GM06990 (cell line): Measurements from ENCODE around the gene AP2A2.

Experiments
- DNase-seq: peaks from one replicate; pipeline ENCODE4 v3.0.0-alpha.2; 2011; ENCODE audit not compliant: insufficient read length; ENCODE audit errors: extremely low read depth
- H3K27me3 ChIP-seq: replicated peaks from 2 replicates; pipeline ENCODE4 v1.6.0; 2011; ENCODE audit warnings: low read length; ENCODE audit not compliant: control insufficient read depth, insufficient read depth
- H3K36me3 ChIP-seq: 2 replicates; pipeline ENCODE4 v1.5.1; 2011; ENCODE audit warnings: low read length; ENCODE audit not compliant: control insufficient read depth, insufficient read depth
- H3K4me3 ChIP-seq: replicated peaks from 2 replicates; pipeline ENCODE4 v1.5.1; 2011; ENCODE audit warnings: low read depth, mild to moderate bottlenecking, control low read depth, low read length
- TF ChIP-seq, protein P1 (sequence below): IDR thresholded peaks from 2 replicates; pipeline ENCODE4 v1.5.1; 2011; ENCODE audit warnings: low read length, control low read depth, mild to moderate bottlenecking, inconsistent platforms; ENCODE audit not compliant: insufficient read depth, poor library complexity, severe bottlenecking

The AP2A2 gene

DNA sequence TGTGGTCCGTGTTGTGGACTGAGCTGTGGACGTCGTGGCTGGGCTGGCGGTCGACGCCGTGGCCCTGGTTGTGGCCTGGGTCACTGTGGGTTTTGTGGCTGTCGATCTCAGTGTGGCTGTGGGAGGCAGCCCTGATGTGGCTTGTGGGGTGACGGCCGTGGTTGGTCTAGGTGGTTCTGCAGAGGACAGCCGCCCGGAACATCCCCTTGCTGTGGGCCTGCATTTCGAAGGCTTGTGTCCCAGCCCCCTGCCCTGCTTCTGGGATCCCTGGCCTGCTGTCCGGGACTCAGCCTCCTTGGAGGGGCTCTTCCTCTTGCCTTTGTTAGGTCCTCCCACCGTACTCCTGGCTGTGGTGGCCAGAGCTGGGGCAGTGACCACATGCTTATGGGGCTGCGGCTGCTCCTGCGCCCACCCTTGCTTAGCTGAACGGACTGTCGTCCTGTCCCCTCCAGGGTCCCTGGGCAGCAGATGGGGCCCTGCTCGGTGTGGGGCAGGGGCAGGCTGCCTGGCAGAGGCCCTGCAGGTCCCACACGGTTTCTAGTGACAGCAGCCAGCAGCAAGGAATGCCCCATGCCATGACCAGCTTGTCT, 93.7 kb downstream of the AP2A2 start:
- TF ChIP-seq, protein P1, sequence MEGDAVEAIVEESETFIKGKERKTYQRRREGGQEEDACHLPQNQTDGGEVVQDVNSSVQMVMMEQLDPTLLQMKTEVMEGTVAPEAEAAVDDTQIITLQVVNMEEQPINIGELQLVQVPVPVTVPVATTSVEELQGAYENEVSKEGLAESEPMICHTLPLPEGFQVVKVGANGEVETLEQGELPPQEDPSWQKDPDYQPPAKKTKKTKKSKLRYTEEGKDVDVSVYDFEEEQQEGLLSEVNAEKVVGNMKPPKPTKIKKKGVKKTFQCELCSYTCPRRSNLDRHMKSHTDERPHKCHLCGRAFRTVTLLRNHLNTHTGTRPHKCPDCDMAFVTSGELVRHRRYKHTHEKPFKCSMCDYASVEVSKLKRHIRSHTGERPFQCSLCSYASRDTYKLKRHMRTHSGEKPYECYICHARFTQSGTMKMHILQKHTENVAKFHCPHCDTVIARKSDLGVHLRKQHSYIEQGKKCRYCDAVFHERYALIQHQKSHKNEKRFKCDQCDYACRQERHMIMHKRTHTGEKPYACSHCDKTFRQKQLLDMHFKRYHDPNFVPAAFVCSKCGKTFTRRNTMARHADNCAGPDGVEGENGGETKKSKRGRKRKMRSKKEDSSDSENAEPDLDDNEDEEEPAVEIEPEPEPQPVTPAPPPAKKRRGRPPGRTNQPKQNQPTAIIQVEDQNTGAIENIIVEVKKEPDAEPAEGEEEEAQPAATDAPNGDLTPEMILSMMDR = no peak
- H3K4me3 ChIP-seq = no peak overlapping the region
- no peaks in the 10 kb centered on the region for H3K27me3 ChIP-seq
- no peak for DNase-seq
- no peaks in the 10 kb centered on the region for H3K36me3 ChIP-seq

DNA sequence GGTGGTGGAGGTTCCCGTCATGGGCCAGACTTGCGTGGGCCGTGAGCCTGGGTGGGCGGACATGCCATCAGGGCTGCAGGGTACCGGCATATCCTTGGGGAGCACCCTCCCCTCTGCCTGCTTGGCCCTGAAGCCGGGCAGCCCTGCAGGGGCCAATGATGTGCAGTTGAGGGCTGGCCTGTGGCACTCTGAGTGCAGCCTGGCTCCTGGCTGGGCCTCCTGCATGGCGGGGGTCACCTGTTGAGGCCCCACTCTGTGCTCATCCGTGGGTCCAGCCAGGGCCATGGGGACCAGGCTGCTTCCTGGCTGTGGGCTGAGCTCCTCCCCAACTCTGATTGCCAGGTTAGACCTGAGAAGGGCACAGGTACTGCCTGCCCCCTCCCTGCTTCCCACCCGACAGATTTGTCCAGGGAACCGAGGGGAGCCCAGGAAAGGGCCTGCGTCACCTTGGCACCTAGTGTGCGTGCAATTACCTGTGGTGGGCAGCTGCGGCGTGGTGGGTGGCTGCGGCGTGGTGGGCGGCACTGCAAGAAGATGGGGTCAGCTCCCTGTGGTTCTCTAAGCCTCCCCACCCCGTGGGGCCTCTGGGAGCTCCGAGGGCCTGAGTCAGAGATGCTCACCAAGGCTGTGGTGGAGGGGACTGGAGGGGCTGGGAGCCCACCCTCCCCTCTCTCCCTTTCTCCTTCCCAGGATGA, 94.7 kb downstream of the AP2A2 start:
- DNase-seq = no peak
- no peaks in the 10 kb centered on the region for H3K27me3 ChIP-seq
- H3K4me3 ChIP-seq = no peak overlapping the region
- H3K36me3 ChIP-seq = no peaks in the 10 kb centered on the region
- TF ChIP-seq, protein P1 = no peak

DNA sequence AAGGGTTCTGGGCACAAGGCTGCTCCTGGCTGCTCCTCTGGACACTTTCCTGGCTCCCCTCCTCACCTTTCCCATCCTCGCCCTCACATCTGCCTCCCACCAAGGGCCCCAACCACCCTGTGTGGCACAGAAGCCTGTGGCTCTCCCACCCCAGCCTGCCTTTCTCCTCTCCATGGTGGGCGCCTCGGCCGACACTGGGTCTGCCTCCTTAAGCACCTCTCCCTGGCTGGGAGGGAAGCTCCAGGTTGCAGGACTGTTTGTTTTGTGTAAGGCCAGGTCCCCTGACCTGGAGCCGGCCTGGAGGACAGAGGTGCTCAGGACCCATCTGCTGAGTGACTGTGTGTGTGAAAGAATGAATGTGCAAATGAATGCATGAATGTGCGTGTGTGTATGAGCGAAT, 96.7 kb downstream of the AP2A2 start:
- TF ChIP-seq, protein P1 = no peak
- H3K4me3 ChIP-seq = no peak overlapping the region
- no peaks in the 10 kb centered on the region for H3K36me3 ChIP-seq
- no peak for DNase-seq
- no peaks in the 10 kb centered on the region for H3K27me3 ChIP-seq

DNA sequence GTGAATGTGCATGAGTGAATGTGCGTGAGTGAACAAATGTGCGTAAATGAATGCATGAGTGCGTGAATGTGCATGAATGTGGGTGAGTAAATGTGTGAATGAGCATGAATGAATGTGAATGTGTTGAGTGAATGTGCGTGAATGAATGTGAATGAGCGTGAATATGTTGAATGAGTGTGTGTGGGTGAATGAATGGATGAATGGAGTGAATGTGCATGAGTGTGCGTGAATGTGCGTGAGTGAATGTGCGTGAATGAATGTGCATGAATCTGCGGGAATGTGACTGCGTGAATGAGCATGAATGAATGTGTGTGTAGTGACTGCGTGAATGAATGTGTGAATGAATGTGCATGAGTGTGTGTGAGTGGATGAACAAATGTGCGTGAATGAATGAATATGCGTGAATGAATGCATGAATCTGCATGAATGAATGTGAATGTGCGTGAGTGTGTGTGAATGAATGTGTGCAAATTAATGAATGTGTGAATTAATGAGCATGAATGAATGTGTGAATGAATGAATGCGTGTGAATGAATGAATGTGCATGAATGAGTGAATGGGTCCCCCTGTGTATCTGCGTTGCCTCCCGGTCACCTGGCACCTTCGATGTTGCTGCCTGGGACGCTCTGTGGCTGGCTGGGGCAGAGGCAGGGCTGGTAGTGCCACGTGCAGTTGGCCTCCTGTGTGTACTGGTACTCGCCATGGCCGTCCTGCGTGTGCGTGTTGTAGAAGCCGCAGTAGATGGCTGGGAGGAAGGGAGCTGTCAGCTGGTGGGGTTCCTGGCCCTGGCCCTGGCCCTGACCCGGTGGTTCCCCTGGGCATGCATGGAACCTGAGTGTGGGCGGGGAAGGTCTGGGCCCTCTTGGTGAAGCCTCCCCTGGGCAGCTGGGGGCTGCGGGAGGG, 97.5 kb downstream of the AP2A2 start:
- Histone ChIP-seq H3K27me3 (no peaks in the 10 kb centered on the region), H3K4me3 (no peak overlapping the region), H3K36me3 (no peaks in the 10 kb centered on the region)
- no peak for DNase-seq
- TF ChIP-seq, protein P1 = no peak

DNA sequence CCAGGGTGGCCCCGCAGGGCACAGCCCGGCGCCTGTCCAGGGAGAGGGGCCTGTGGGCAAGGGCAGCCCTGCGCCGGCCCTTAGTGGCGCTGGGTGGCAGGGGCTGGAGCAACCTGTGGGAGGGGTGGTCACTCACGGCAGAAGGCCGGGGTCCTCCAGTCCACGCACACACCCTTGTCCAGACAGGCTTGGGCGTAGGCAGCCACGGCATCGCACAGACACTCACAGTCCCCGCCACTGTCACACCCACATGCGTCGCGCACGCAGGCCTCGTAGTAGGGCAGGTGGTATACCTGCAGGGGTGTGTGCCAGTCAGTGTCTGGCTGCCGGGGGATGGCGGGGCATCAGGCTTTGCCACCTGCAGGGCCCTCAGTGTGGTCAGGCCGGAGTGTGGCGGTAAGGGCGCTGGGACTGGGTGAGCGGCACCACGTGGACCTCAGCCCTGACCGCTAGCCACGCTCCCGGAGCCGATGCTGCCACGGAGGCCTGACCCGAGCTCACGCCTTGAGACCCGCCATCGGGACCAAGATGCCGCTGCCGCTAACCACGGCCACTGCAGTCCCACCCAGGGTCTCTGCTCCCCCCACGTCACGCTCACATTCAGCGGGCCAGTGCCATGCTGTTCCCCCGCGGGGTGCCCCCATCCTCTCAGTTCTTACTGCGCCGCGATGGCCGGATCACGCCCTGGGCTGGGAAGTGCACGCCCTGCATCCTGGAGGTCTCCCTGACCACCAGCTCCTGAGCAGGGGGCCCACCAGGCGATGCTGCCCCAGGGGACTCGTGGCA, 98.3 kb downstream of the AP2A2 start:
- H3K4me3 ChIP-seq = no peak overlapping the region
- no peaks in the 10 kb centered on the region for H3K27me3 ChIP-seq
- DNase-seq = no peak
- no peaks in the 10 kb centered on the region for H3K36me3 ChIP-seq
- TF ChIP-seq, protein P1 = no peak
